Keratinocyte (primary cell): ENCODE results near the gene RNF169. TPM values are rescaled to one million over a fixed set of nuclear protein-coding genes. Genes with fewer than 3 reads are reported as not detected.
"Not testable (repeated sequence)": the region's sequence is repeated elsewhere in the genome, so short reads cannot be mapped to it uniquely, and the experiment has no call there.

ENCODE experiments used
- DNase-seq: peaks from one replicate; pipeline ENCODE4 v3.0.0-alpha.2; 2011; ENCODE audit warnings: low read depth, missing footprints, low spot score
- FAIRE-seq: peaks from 2 replicates; lab custom pipeline; 2011; peaks lifted over from hg19 to GRCh38; lab: Jason Lieb, UNC
- H2AFZ ChIP-seq: 2 replicates; pipeline ENCODE4 v1.6.0; 2012; ENCODE audit warnings: low read length, control low read depth, inconsistent platforms; ENCODE audit not compliant: control insufficient read depth
- H3K27ac ChIP-seq: 2 replicates; pipeline ENCODE4 v1.5.1; 2011; ENCODE audit warnings: low read length; ENCODE audit not compliant: control insufficient read depth, insufficient read depth
- H3K27me3 ChIP-seq: 3 replicates; pipeline ENCODE4 v1.6.0; 2011; ENCODE audit warnings: low read length; ENCODE audit not compliant: control insufficient read depth, insufficient read depth; ENCODE audit errors: extremely low read depth
- H3K36me3 ChIP-seq, 2 experiments: 2 replicates in 1 of 2; 3 replicates in 1 of 2; pipeline ENCODE4 v1.5.1; 2011; ENCODE audit warnings: low read length in 2 of 2, mild to moderate bottlenecking in 1 of 2; ENCODE audit not compliant: control insufficient read depth in 2 of 2, insufficient read depth in 2 of 2; ENCODE audit errors: extremely low read depth in 1 of 2
- H3K4me1 ChIP-seq: 3 replicates; pipeline ENCODE4 v1.5.1; 2011; ENCODE audit warnings: low read length; ENCODE audit not compliant: control insufficient read depth, insufficient read depth; ENCODE audit errors: extremely low read depth
- H3K4me2 ChIP-seq: 3 replicates; pipeline ENCODE4 v1.6.0; 2011; ENCODE audit warnings: low read depth, low read length; ENCODE audit not compliant: control insufficient read depth, insufficient read depth; ENCODE audit errors: extremely low read depth
- H3K4me3 ChIP-seq, 3 experiments: fragments of 200-600 bp in 1 of 3; sonication (generic) in 1 of 3; 2 replicates in 2 of 3; 3 replicates in 1 of 3; pipeline ENCODE4 v1.5.1; 2011 to 2016; ENCODE audit warnings: low read length in 3 of 3, mild to moderate bottlenecking in 3 of 3, control low read depth in 2 of 3, inconsistent platforms in 1 of 3, low read depth in 1 of 3, mixed read lengths in 1 of 3, mixed run types in 1 of 3, moderate library complexity in 1 of 3; ENCODE audit not compliant: control insufficient read depth in 2 of 3, insufficient read depth in 2 of 3; ENCODE audit errors: extremely low read depth in 1 of 3
- H3K79me2 ChIP-seq: 2 replicates; pipeline ENCODE4 v1.6.0; 2012; ENCODE audit warnings: low read length; ENCODE audit not compliant: control insufficient read depth, insufficient read depth
- H3K9ac ChIP-seq: 3 replicates; pipeline ENCODE4 v1.6.0; 2011; ENCODE audit warnings: low read length; ENCODE audit not compliant: control insufficient read depth, insufficient read depth; ENCODE audit errors: extremely low read depth
- H3K9me1 ChIP-seq: 3 replicates; pipeline ENCODE4 v1.6.0; 2011; ENCODE audit warnings: low read length; ENCODE audit not compliant: control insufficient read depth, insufficient read depth; ENCODE audit errors: extremely low read depth
- H3K9me3 ChIP-seq: 2 replicates; pipeline ENCODE4 v1.5.1; 2012; ENCODE audit warnings: low read depth, low read length; ENCODE audit not compliant: control insufficient read depth
- H4K20me1 ChIP-seq: 3 replicates; pipeline ENCODE4 v1.6.0; 2011; ENCODE audit warnings: low read length; ENCODE audit not compliant: control insufficient read depth, insufficient read depth; ENCODE audit errors: extremely low read depth
- EZH2 ChIP-seq: IDR thresholded peaks from one replicate; pipeline ENCODE4 v1.6.1; 2012; ENCODE audit warnings: inconsistent platforms, mild to moderate bottlenecking, low read length, moderate library complexity
- dilution Hi-C: fragments of 300-500 bp; cut with MboI; formaldehyde crosslinking; loops from one replicate; pipeline ENCODE4 v1.7.0; 2020; ENCODE audit warnings: low sequenced_read_pairs; ENCODE audit not compliant: extremely low pct_ligation_motif_present
- polyA plus RNA-seq, 5 experiments: library from polyadenylated mRNA; depleted of rRNA in 3 of 5; stranded (reverse) in 3 of 5; stranded (forward) in 1 of 5; unstranded in 1 of 5; fragments of >200 nt; gene quantifications; 1 replicate in 1 of 5; 2 replicates in 3 of 5; 3 replicates in 1 of 5; pipeline versions ENCODE4 v1.2.1 to v1.2.3, GENCODE V29; 2011 to 2012; ENCODE audit warnings: missing spikeins in 2 of 5, low read depth in 1 of 5, low replicate concordance in 1 of 5
- TF ChIP-seq, protein P1 (sequence below), 3 experiments: IDR thresholded peaks in 1 of 3; conservative IDR thresholded peaks in 1 of 3; optimal IDR thresholded peaks in 1 of 3; 2 replicates in 2 of 3; 3 replicates in 1 of 3; pipeline versions ENCODE3 to v1.5.1; 2011; ENCODE audit warnings: low read length in 3 of 3, mild to moderate bottlenecking in 3 of 3, moderate library complexity in 2 of 3, control low read depth in 1 of 3, inconsistent platforms in 1 of 3; ENCODE audit not compliant: insufficient read depth in 2 of 3; ENCODE audit errors: extremely low read depth in 1 of 3

RNF169 gene
- polyA plus RNA-seq, 1 donor (not counting 4 experiments of a cell fraction or from before 2014, with no cell fraction given), result 8.9 TPM

GRCh38 chr11:74822170-74822569 is 73.5 kb downstream of the RNF169 start:
- Histone ChIP-seq H3K9me3 (peaks cover 6% of the 10 kb centered on the region), H3K27ac (no peak overlapping the region), H3K4me2 (no peak overlapping the region), H3K79me2 (peaks cover 10% of the 10 kb centered on the region), H3K4me3 (no peak overlapping the region), H3K9ac (no peak overlapping the region), H3K4me1 (peaks cover 11% of the 10 kb centered on the region), H3K36me3 (peaks cover 5 to 14% of the 10 kb centered on the region in 2 experiments), H2AFZ (no peak overlapping the region), H4K20me1 (no peaks in the 10 kb centered on the region), H3K9me1 (no peaks in the 10 kb centered on the region), H3K27me3 (no peaks in the 10 kb centered on the region)
- no peak for DNase-seq
- no peak for FAIRE-seq
- TF ChIP-seq, protein P1, sequence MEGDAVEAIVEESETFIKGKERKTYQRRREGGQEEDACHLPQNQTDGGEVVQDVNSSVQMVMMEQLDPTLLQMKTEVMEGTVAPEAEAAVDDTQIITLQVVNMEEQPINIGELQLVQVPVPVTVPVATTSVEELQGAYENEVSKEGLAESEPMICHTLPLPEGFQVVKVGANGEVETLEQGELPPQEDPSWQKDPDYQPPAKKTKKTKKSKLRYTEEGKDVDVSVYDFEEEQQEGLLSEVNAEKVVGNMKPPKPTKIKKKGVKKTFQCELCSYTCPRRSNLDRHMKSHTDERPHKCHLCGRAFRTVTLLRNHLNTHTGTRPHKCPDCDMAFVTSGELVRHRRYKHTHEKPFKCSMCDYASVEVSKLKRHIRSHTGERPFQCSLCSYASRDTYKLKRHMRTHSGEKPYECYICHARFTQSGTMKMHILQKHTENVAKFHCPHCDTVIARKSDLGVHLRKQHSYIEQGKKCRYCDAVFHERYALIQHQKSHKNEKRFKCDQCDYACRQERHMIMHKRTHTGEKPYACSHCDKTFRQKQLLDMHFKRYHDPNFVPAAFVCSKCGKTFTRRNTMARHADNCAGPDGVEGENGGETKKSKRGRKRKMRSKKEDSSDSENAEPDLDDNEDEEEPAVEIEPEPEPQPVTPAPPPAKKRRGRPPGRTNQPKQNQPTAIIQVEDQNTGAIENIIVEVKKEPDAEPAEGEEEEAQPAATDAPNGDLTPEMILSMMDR (optimal IDR thresholded peaks at IDR 0.05 in 1 of 3, IDR thresholded peaks at IDR 0.05 in 1 of 3, conservative IDR thresholded peaks at IDR 0.05 in 1 of 3; ENCODE audit: extremely low read depth in 1 of 3, insufficient read depth in 2 of 3, low read length in 3 of 3), result no peak
- TF ChIP-seq EZH2, result no peak
- dilution Hi-C loops, result no loop called here

- Histone ChIP-seq H3K9ac (no peak overlapping the region), H3K27me3 (no peaks in the 10 kb centered on the region), H3K27ac (no peak overlapping the region), H3K36me3 (peaks cover 4 to 11% of the 10 kb centered on the region in 2 experiments), H4K20me1 (no peaks in the 10 kb centered on the region), H3K4me2 (no peak overlapping the region), H3K4me3 (no peak overlapping the region), H3K9me3 (peaks cover 6% of the 10 kb centered on the region), H3K4me1 (peaks cover 11% of the 10 kb centered on the region), H2AFZ (no peak overlapping the region), H3K79me2 (peaks cover 10% of the 10 kb centered on the region), H3K9me1 (no peaks in the 10 kb centered on the region)
- no peak for DNase-seq
- TF ChIP-seq EZH2, result no peak
- TF ChIP-seq, protein P1 (optimal IDR thresholded peaks at IDR 0.05 in 1 of 3, IDR thresholded peaks at IDR 0.05 in 1 of 3, conservative IDR thresholded peaks at IDR 0.05 in 1 of 3; ENCODE audit: extremely low read depth in 1 of 3, insufficient read depth in 2 of 3, low read length in 3 of 3), result no peak
- FAIRE-seq, result no peak
- dilution Hi-C loops, result no loop called here
Observed at GRCh38 chr11:74824285-74824982, 75.8 kb downstream of the RNF169 start.

DNA sequence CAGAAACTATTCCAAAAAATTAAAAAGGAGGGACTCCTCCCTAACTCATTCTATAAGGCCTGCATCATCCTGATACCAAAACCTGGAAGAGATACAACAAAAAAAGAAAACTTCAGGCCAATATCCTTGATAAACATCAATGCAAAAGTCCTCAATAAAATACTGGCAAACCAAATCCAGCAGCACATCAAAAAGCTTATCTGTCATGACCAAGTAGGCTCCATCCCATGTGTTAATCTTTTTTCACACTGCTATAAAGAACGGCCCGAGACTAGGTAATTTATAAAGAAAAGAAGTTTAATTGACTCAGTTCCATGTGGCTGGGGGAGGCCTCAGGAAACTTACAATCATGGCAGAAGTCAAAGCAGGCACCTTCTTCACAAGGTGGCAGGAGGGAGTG is 76.9 kb downstream of the RNF169 start:
- H3K4me3 ChIP-seq, H3K4me2 ChIP-seq, H3K27ac ChIP-seq, H3K9ac ChIP-seq, H3K79me2 ChIP-seq, H3K27me3 ChIP-seq, H3K4me1 ChIP-seq, H3K9me1 ChIP-seq, H4K20me1 ChIP-seq, H3K9me3 ChIP-seq, H2AFZ ChIP-seq, DNase-seq, FAIRE-seq, dilution Hi-C loops: not testable (repeated sequence)
- peaks cover 6 to 11% of the 10 kb centered on the region in 2 experiments for H3K36me3 ChIP-seq
